Bronchus fibroblast of lung (primary cell): ENCODE data around the gene ASNSD1. TPM values are rescaled to one million over a fixed set of nuclear protein-coding genes. Genes with fewer than 3 reads are reported as not detected.

ENCODE experiments used
- total RNA-seq: library from RNA; depleted of rRNA; stranded (reverse); fragments of >200 nt; gene quantifications from 2 replicates; pipeline ENCODE4 v1.2.3, GENCODE V29; 2015

ASNSD1 gene
- 31.4 and 40.9 TPM in 2 replicates for total RNA-seq

DNA sequence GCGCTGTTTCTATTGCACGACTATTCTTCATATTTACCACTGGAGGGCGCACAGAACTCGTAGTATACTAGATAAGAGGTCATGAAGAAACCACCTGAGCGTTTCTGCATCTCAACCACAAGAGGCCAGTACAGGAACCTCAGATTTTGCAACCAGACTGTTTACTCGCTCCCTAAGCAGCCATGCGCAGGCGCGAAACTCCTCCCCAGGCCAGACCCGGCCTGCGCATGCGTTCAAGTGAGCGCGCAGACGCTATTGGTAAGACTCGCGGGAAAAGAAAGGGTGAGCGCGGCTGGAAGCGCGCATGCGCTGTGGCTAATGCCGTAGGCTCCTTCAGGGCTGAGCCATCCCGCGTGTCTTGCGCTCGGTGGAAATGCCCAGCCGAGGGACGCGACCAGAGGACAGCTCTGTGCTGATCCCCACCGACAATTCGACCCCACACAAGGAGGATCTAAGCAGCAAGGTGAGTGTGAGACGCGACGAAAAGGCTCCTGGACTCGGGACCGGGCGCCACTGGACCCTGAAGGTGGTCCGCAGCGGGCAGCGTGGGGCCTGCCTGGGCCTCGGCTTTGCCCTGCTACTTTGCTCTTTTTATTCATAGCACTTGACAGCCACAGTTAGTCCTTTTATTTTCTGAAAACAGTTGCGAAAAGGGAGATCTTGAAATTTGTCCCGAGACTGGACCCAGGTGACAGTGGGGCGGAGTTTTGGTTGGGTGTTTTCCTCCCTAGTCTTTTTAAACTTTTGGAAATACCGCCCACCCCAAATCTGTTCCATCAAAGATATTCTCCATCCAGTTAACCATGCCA is at the start of gene ASNSD1:
ASNSD1 (plus strand) TSS at position 312 of the 809 bp plus-strand sequence. CDS start 4,674 bp downstream, outside the sequence.

GRCh38 chr2:189674374-189675112 is 13.3 kb downstream of the ASNSD1 start, which contains the start of gene ANKAR:
Gene ANKAR (plus strand): TSS chr2:189674670. CDS start chr2:189676491, 1,821 bp downstream.

Other genes with a start within 250 kb of the ASNSD1 start
- 34.2 and 39.0 TPM in 2 replicates for gene WDR75, start 220.0 kb upstream of the ASNSD1 start, total RNA-seq
- 1.7 and 2.1 TPM in 2 replicates for gene SLC40A1, start 80.7 kb upstream of the ASNSD1 start, total RNA-seq
- 0.67 and 1.3 TPM in 2 replicates for gene ANKAR, start 13.2 kb downstream of the ASNSD1 start, total RNA-seq
- 10.0 and 12.4 TPM in 2 replicates for gene OSGEPL1, start 101.3 kb downstream of the ASNSD1 start, total RNA-seq
- 36.3 and 40.9 TPM in 2 replicates for gene ORMDL1, start 122.9 kb downstream of the ASNSD1 start, total RNA-seq
- 11.6 and 16.0 TPM in 2 replicates for gene PMS1, start 123.0 kb downstream of the ASNSD1 start, total RNA-seq